OCI-M2 (cell line): ENCODE results near the gene DDAH2.

Source experiments
- DNase-seq: peaks from one replicate; lab custom pipeline; 2025; ENCODE audit not compliant: unreplicated experiment; lab: John Stamatoyannopoulos, UW

Gene DDAH2

DNA sequence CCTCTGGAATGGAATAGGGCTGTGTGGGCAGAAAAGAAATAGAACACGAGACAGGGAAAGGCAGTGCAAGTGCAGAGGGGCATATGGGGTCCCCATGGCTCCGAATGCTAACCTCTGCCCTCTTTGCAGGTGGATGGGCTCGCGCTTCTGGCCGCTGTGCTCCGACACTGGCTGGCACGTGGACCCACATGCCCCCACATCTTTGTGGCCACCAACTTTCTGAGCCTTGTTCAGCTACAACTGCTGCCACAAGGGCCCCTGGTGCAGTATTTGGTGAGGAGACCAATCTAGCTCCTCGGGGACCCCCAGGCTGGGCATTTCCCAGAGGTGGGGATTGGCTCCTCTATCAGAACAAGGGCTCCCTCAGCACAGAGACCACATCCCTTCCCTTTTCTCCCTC is 32.2 kb upstream of the DDAH2 start:
- no peak for DNase-seq

DNA sequence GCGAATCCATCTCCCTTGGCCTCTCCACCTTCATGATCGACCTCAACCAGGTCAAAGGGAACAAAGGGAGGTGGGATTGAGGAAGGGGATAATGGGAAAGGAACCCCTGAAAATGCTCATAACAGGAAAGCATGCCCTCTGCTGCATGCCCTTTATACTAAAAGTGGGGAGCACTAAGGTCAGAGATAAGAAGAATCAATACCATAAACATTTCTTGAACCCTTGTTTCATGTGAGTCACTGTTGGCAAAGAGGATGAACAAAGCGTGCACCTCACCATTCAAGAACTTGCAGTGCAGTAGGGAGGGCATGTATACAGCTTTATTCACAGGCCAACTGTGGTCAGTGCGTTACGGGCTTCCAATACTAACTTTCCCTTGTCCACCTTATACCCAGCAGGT is 31.7 kb upstream of the DDAH2 start:
- no peak for DNase-seq

- no peak for DNase-seq
Measured at GRCh38 chr6:31758281-31758680, 29.2 kb upstream of the DDAH2 start.

DNA sequence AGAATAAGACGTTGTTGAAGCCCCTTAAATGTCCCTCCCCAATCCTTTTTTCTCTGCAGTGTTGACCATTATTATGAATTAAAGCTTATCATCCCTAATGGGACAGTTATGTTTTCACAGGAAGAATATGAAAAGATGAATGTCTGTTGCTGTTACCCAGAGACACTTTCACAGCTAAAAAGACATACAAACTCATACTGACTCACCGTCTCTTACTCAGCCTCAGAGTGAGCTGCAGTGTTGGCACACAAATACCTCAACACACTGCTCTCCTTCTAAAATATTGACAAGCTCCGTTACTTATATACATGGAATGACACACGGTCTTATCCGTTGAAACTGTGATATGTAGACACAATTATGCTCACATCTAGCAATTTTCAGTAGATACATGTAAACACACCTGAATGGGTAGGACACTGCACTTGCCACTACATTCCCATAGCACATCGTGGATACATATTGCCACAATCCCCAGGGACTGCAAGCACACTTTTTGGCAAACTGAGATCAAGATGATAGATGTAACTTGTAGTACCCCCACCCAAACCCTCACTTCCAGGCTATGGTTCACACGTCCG is 23.7 kb upstream of the DDAH2 start:
- no peak for DNase-seq

GRCh38 chr6:31750411-31751022 is 21.4 kb upstream of the DDAH2 start:
- no peak for DNase-seq

- no peak for DNase-seq
Measured at GRCh38 chr6:31749301-31750036, 20.4 kb upstream of the DDAH2 start.

DNA sequence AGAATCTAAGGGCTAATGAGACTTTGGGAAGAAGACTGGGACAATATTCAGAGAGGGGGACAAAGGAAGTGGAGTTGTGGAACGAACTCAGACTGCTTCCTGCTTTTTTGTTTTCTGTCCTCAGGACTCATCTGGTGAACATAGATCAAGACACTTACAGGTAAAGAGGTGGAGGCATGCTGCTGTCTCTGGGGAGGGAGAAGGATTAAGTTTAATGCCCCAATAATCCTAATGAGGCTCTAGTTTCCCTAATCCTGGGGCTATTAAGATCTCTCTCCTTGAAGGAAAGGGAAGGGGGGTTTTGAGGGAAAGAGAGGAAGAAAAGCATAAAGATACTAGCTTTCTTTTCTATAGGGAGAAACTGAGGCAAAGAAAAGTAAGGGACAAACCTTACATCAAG is 15.3 kb upstream of the DDAH2 start:
- no peak for DNase-seq

- no peak for DNase-seq
Measured at GRCh38 chr6:31742894-31743293, 13.8 kb upstream of the DDAH2 start.

DNA sequence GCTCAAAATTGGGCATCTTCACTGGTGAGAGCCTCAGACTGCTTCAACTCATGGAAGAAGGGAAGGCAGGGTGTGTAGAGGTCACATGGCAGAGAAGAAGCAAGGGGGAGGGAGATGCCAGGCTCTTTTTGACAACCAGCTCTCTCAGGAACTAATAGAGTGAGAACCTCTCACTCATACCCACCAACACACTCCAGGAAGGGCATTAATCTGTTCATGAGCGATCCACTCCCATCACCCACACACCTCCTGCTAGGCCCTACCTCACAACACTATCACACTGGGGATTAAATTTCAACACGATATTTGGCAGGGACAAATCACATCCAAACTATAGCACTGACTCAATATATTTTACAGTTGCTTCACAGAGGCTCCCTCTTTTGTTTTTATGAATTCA is 12.7 kb upstream of the DDAH2 start:
- DNase-seq, result no peak

GRCh38 chr6:31740397-31741223 is 11.5 kb upstream of the DDAH2 start:
- DNase-seq, result no peak

- DNase-seq, result peak; percentile 98
Measured at GRCh38 chr6:31739639-31740396, 10.7 kb upstream of the DDAH2 start, which contains the start of gene MSH5. Gene MSH5 (plus strand): TSS chr6:31740005. CDS start chr6:31740467, 462 bp downstream.

DNA sequence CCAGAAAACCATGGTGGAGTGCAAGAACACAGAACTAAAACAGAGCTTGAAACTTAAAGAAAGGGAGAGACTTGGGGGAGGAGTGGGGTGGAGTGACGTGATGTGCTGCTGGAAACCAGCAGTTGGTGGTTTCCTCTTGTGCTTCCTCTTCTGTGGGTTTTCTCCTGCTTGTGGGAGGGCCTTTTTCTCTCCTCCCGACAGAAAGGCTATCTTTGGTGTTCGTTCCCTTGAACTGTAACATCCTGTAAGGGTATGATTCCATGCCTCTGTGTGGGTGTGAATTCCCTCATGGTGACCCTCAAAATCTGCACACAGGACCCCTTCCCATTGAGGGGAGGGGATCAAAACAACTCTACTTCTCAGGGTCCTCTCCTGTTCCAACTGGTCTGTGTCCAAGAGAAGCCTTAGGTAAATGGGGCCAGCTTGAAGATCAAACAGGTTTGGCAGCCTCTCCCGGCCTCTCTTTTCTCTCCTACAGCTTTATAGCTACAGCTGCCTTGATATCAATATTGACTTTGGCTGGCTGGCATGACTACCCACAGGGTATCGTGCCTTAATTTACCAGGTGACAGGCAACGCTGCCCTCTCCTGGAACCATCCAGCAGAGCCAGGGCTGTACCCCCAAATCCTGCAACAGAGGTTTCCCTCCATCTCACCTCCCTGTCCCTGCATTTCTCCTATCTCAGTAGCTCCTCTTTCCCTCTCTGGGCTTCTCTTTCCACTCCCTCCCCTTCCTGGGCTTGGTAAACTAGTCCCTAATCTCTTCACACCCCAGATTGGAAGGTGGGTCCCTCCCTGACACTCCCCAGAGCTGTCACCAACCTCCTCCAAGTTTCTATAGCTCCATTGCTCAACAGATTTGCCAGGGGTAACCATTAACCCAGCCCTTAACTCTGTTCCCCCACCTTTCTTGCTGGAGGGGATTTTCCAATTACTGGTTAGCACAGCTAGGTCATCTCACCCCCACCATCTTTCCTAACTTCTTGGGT is 9.2 kb upstream of the DDAH2 start:
- peak; percentile 62 for DNase-seq

DNA sequence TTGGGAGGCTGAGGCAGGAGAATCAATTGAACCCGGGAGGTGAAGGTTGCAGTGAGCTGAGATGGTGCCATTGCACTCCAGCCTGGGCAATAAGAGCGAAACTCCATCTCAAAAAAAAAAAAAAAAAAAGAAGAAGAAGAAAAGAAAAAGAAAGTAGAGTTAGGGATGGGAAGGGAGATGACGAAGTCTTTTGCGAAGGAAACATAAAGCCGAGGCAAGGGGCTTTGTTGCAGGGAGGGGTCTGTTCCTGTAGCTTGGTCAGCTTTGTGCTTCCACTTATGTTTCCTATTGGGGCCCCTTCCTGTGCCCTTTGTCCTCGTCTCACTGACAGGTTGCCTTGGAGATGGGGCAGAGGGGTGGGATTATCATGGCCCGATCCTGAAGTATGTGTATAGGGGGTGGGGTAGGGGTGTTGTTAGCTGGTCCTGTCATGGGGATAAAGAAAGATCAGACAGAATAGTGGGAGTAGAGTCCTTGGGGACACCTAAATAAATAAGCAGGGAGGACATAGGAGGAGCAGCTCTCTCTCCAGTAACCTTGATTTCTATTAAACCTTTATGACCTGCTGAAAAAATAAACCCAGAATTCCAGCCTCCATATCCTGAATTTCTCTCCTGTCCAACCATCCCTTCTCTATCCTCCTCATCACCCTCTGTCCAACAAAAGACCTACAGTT is 8.4 kb upstream of the DDAH2 start:
- DNase-seq, result peak; percentile 57

DNA sequence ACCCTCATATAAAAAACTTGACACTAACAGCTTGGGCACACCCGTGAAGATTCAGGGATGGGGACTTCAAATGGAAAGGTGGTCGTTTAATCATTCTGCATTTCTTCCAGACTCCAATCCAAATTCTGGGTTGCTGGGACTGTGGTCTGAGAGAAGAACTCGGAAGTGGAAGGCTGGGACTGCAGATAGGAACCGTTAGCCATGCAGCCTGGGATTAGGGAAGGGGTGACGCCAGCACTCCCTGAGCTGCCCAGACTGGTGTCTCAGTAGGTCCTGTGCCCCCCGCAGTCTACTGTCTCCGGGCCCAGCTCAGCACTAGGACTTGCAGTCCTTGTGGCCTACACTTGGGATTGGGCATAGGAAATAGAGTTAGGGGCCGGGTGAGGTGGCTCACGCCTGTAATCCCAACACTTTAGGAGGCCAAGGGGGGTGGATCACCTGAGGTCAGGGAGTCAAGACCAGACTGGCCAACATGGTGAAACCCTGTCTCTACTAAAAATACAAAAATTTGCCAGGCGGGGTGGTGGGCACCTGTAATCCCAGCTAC is 7.7 kb upstream of the DDAH2 start:
- no peak for DNase-seq

DNA sequence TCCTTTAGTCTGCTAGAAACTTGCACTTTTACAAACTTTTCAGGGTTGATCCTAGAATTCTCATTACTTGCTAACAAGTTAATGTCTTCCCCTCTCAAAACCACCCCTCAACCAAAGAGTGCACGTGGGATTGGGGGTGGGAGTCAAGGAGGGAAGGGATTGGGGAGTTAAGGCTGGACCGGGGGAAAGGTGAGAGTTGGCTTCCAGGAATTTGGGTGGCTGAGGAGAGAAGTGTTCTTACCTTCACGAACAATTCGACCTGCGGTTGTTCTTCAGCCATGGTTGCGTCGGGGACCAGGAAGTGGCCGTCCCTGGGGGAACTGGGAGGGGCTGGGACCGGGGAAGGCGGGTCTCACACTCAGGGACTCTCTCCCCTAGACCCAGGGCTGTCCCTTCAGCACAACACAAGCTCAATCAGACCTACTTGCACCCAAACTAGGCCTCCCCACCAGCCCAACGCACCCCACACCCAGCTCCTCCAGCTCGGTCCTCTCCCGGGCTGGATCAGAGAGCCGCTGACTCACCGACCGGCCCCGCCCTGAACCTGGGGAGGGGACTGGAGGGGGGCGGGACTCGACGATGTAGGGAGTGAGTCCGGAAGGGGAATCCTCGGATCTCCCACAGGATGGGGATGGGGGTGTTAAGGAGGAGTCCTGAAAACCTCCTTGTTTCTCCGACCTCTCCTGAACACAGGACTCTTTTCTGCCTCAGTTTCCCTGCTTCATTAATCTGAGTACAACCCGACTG is 7.1 kb upstream of the DDAH2 start, which contains the start of gene CLIC1:
Gene CLIC1, minus strand, starts transcription at position 510 of the 747 bp plus-strand sequence. Its CDS starts 230 bp downstream, at position 280.
- DNase-seq, result peak; percentile 75

DNA sequence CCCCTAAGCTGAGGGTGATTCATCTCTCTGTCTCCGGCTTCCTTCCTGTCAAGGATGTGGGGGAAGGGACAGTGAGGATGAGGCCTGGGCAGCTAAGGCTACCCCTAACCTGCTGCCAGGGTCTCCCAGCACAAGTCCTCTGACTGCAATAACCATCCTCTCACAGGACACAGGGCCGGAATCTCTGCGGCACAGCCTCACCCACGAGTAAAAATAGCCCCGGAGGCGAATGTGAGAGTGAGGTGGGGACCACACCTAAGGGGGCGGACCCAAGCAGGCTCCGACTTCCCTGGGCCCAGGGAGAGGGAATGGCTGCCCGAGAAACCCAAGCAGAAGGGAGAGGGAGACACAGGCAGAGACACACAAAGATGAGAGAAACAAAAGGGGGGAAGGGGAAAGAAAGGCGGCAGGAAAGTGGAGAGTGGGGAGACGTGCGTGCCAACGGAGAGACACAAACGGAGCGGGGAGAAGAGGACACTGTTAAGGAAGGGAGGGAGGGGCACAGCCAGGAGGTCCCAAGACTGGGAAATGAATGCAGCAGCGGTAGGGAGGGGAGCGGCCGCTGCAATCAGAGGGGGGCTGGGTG is 5.8 kb upstream of the DDAH2 start:
- DNase-seq, result no peak

GRCh38 chr6:31734247-31734820 is 5.2 kb upstream of the DDAH2 start:
- no peak for DNase-seq
